ENCODE data around the gene UBL3.
A peak's percentile ranks its signal among the peaks of the same experiment; 100 is the strongest.

Gene UBL3

GRCh38 chr13:29758531-29759114, 91.8 kb downstream of the UBL3 start:
- H3K4me3 ChIP-seq (ENCODE audit: low read depth, low read length) = no peak overlapping the region
- TF ChIP-seq MYC (IDR thresholded peaks at IDR 0.05; ENCODE audit: low read depth, low read length) = peak; percentile 82
- TF ChIP-seq CTCF (IDR thresholded peaks at IDR 0.05; ENCODE audit: low read depth, low read length) = no peak
- peak; percentile 55 for TF ChIP-seq MAX (IDR thresholded peaks at IDR 0.05; ENCODE audit: low read depth, low read length)
- peak; percentile 97 for DNase-seq (ENCODE audit: low read depth)

GRCh38 chr13:29756506-29756905, 93.9 kb downstream of the UBL3 start:
- H3K4me3 ChIP-seq (ENCODE audit: low read depth, low read length) = no peak overlapping the region
- no peak for DNase-seq (ENCODE audit: low read depth)
- TF ChIP-seq CTCF (IDR thresholded peaks at IDR 0.05; ENCODE audit: low read depth, low read length) (no peak), MYC (IDR thresholded peaks at IDR 0.05; ENCODE audit: low read depth, low read length) (no peak), POLR2A (IDR thresholded peaks at IDR 0.05; ENCODE audit: extremely low read depth, insufficient read length) (no peak), MAX (IDR thresholded peaks at IDR 0.05; ENCODE audit: low read depth, low read length) (no peak)

- no peak overlapping the region for H3K4me3 ChIP-seq (ENCODE audit: low read depth, low read length)
- DNase-seq (ENCODE audit: low read depth) = peak; percentile 24
- TF ChIP-seq MAX (IDR thresholded peaks at IDR 0.05; ENCODE audit: low read depth, low read length) (no peak), MYC (IDR thresholded peaks at IDR 0.05; ENCODE audit: low read depth, low read length) (no peak), POLR2A (IDR thresholded peaks at IDR 0.05; ENCODE audit: extremely low read depth, insufficient read length) (no peak), CTCF (IDR thresholded peaks at IDR 0.05; ENCODE audit: low read depth, low read length) (no peak)
Observed at GRCh38 chr13:29754473-29754806, 96.0 kb downstream of the UBL3 start.

DNA sequence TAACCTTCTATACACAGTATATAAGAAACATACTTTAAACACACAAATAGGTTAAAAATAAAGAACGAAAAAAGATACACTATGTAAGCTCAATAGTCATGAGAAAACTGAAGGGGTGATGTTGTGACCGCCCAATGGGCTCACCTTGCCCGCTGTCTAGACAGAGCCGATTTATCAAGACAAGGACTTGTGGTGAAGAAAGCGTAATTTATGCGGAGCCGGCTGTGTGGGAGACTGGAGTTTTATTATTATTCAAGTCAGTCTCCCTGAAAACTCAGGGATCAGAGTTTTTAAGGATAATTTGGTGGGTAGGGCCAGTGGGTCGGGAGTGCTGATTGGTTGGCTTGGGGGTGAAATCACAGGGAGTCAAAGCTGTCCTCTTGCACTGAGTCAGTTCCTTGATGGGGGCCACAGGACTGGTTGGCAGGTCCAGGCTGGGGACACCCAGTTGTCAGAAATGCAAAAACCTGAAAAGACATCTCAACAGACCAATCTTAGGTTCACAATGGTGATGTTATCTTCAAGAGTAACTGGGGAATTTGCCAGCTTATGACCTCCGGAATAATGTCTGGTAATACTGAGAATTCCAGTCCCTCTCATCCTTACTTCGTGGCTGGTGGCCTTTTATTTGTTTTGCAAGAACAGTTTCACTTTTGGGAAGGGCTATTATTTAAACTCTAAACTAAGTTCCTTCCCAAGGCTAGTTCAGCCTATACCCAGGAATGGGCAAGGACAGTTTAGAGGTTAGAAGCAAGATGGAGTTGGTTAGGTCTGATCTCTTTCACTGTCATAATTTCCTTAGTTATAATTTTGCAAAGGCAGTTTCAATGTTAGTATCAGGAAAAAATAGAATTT, 96.6 kb downstream of the UBL3 start:
- no peak for DNase-seq (ENCODE audit: low read depth)
- no peak overlapping the region for H3K4me3 ChIP-seq (ENCODE audit: low read depth, low read length)
- TF ChIP-seq MAX (IDR thresholded peaks at IDR 0.05; ENCODE audit: low read depth, low read length) (no peak), CTCF (IDR thresholded peaks at IDR 0.05; ENCODE audit: low read depth, low read length) (no peak), POLR2A (IDR thresholded peaks at IDR 0.05; ENCODE audit: extremely low read depth, insufficient read length) (no peak), MYC (IDR thresholded peaks at IDR 0.05; ENCODE audit: low read depth, low read length) (no peak)

GRCh38 chr13:29752175-29752574, 98.2 kb downstream of the UBL3 start:
- H3K4me3 ChIP-seq (ENCODE audit: low read depth, low read length) = no peak overlapping the region
- TF ChIP-seq MYC (IDR thresholded peaks at IDR 0.05; ENCODE audit: low read depth, low read length) (no peak), CTCF (IDR thresholded peaks at IDR 0.05; ENCODE audit: low read depth, low read length) (no peak), POLR2A (IDR thresholded peaks at IDR 0.05; ENCODE audit: extremely low read depth, insufficient read length) (no peak), MAX (IDR thresholded peaks at IDR 0.05; ENCODE audit: low read depth, low read length) (no peak)
- no peak for DNase-seq (ENCODE audit: low read depth)
